Activated effector memory CD4-positive, alpha-beta T cell treated with anti-CD3 and anti-CD28 coated beads, Interleukin-2, amount 50 U/mL, for 16 hours (primary cell): ENCODE measurements around the gene AIF1L.
A peak's percentile ranks its signal among the peaks of the same experiment; 100 is the strongest.
"Not testable (repeated sequence)": the region's sequence is repeated elsewhere in the genome, so short reads cannot be mapped to it uniquely, and the experiment has no call there.

ENCODE experiments used
- DNase-seq: peaks from one replicate; pipeline ENCODE4 v3.0.0-alpha.2; 2020

AIF1L gene

GRCh38 chr9:131125038-131125287 is 28.6 kb downstream of the AIF1L start:
- DNase-seq = no peak

GRCh38 chr9:131125288-131126058 is 29.1 kb downstream of the AIF1L start, which contains the start of gene NUP214:
NUP214 (plus strand) TSS chr9:131125586; CDS start chr9:131125705, 119 bp downstream.
- peak; percentile 100 for DNase-seq

- DNase-seq = no peak
These were observed 29.7 kb downstream of the AIF1L start for GRCh38 chr9:131126059-131126426.

- no peak for DNase-seq
These were observed 32.9 kb downstream of the AIF1L start for GRCh38 chr9:131129183-131129582.

- DNase-seq = no peak
These were observed 42.3 kb downstream of the AIF1L start for GRCh38 chr9:131138676-131139075.

GRCh38 chr9:131140112-131140511 is 43.8 kb downstream of the AIF1L start:
- no peak for DNase-seq

- DNase-seq = no peak
These were observed 44.2 kb downstream of the AIF1L start for GRCh38 chr9:131140550-131140949.

GRCh38 chr9:131142160-131142559 is 45.8 kb downstream of the AIF1L start:
- DNase-seq = no peak

GRCh38 chr9:131144201-131144600 is 47.9 kb downstream of the AIF1L start:
- no peak for DNase-seq

- no peak for DNase-seq
These were observed 48.9 kb downstream of the AIF1L start for GRCh38 chr9:131145245-131145644.

GRCh38 chr9:131146186-131146585 is 49.9 kb downstream of the AIF1L start:
- DNase-seq = no peak

- DNase-seq = no peak
These were observed 51.9 kb downstream of the AIF1L start for GRCh38 chr9:131148276-131148675.

- DNase-seq = no peak
These were observed 52.8 kb downstream of the AIF1L start for GRCh38 chr9:131148966-131149687.

GRCh38 chr9:131149688-131150053 is 53.3 kb downstream of the AIF1L start:
- DNase-seq = no peak

- DNase-seq = no peak
These were observed 57.3 kb downstream of the AIF1L start for GRCh38 chr9:131153595-131153994.

GRCh38 chr9:131158673-131159072 is 62.3 kb downstream of the AIF1L start:
- not testable (repeated sequence) for DNase-seq

- no peak for DNase-seq
These were observed 64.2 kb downstream of the AIF1L start for GRCh38 chr9:131160416-131161112.

- DNase-seq = no peak
These were observed 65.3 kb downstream of the AIF1L start for GRCh38 chr9:131161585-131161984.

GRCh38 chr9:131162886-131163285 is 66.6 kb downstream of the AIF1L start:
- no peak for DNase-seq

- no peak for DNase-seq
These were observed 69.2 kb downstream of the AIF1L start for GRCh38 chr9:131165523-131165922.

- no peak for DNase-seq
These were observed 70.9 kb downstream of the AIF1L start for GRCh38 chr9:131167146-131167692.

- DNase-seq = no peak
These were observed 71.6 kb downstream of the AIF1L start for GRCh38 chr9:131167936-131168335.

GRCh38 chr9:131169563-131170240 is 73.4 kb downstream of the AIF1L start:
- no peak for DNase-seq
